Activated T-helper 1 cell treated with anti-CD3 and anti-CD28 coated beads, Interleukin-12 subunit alpha, Interleukin-12 subunit beta, Interleukin-2, Interleukin-4 antibody, amounts not matched to agents 30 ng/mL and 10 ng/mL and 1 ng/mL, durations not matched to agents 14 hours and 24 hours and 36 hours (primary cell): ENCODE data around the gene CD79B. TPM values are rescaled to one million over a fixed set of nuclear protein-coding genes. Genes with fewer than 3 reads are reported as not detected.

ENCODE experiments used
- DNase-seq: peaks from one replicate; pipeline ENCODE4 v3.0.0; 2021; ENCODE audit warnings: low spot score
- H3K27ac Mint-ChIP-seq: one replicate; pipeline ENCODE4 v1.8.0; 2021; ENCODE audit warnings: mild to moderate bottlenecking, mixed read lengths
- H3K27me3 Mint-ChIP-seq: one replicate; pipeline ENCODE4 v1.8.0; 2022; ENCODE audit warnings: mild to moderate bottlenecking, moderate library complexity, mixed read lengths; ENCODE audit not compliant: insufficient read depth
- H3K36me3 Mint-ChIP-seq: one replicate; pipeline ENCODE4 v1.8.0; 2021; ENCODE audit warnings: low read depth, mixed read lengths
- H3K4me1 Mint-ChIP-seq: one replicate; pipeline ENCODE4 v1.8.0; 2021; ENCODE audit warnings: low read depth, mixed read lengths
- H3K4me3 Mint-ChIP-seq: one replicate; pipeline ENCODE4 v1.8.0; 2021; ENCODE audit warnings: mild to moderate bottlenecking, moderate library complexity, mixed read lengths
- H3K9me3 Mint-ChIP-seq: one replicate; pipeline ENCODE4 v1.8.0; 2021; ENCODE audit warnings: mixed read lengths
- intact Hi-C: fragments of 100-400 bp; cut with micrococcal nuclease; formaldehyde crosslinking; loops from one replicate; pipeline ENCODE4 v1.15.1; 2024
- total RNA-seq: library from RNA; stranded (reverse); gene quantifications from 2 replicates; pipeline ENCODE4 v1.2.3, GENCODE V29; 2022

Gene CD79B
- total RNA-seq, 1 donor from 2014 or later, result 28.9 TPM

- H3K9me3 Mint-ChIP-seq, result no peaks in the 10 kb centered on the region
- H3K27me3 Mint-ChIP-seq, result peaks cover 6% of the 10 kb centered on the region
- no peaks in the 10 kb centered on the region for H3K36me3 Mint-ChIP-seq
- intact Hi-C loops, result loop anchor here (2.0 to 5.0 kb wide), 2 partner anchors 49 to 77 kb away; partner anchors contain the start of gene PRR29
- H3K27ac Mint-ChIP-seq, result no peak overlapping the region
- DNase-seq, result no peak
- H3K4me3 Mint-ChIP-seq, result no peak overlapping the region
- H3K4me1 Mint-ChIP-seq, result peaks cover 12% of the 10 kb centered on the region
These were observed 15.7 kb upstream of the CD79B start for GRCh38 chr17:63947711-63948330.

GRCh38 chr17:63946440-63947363, 14.6 kb upstream of the CD79B start:
- H3K36me3 Mint-ChIP-seq, result no peaks in the 10 kb centered on the region
- peaks cover 12% of the 10 kb centered on the region for H3K4me1 Mint-ChIP-seq
- H3K9me3 Mint-ChIP-seq, result no peaks in the 10 kb centered on the region
- peak overlapping the region; percentile 73 for H3K4me3 Mint-ChIP-seq
- H3K27me3 Mint-ChIP-seq, result peaks cover 6% of the 10 kb centered on the region
- intact Hi-C loops, result loop anchor here (1.0 to 5.0 kb wide), 6 partner anchors 15 to 187 kb away; partner anchors contain the start of gene PRR29
- peak; percentile 44 for DNase-seq
- peak overlapping the region; percentile 84 for H3K27ac Mint-ChIP-seq

- DNase-seq, result no peak
- H3K27me3 Mint-ChIP-seq, result peaks cover 6% of the 10 kb centered on the region
- no peak overlapping the region for H3K4me3 Mint-ChIP-seq
- H3K36me3 Mint-ChIP-seq, result no peaks in the 10 kb centered on the region
- peaks cover 12% of the 10 kb centered on the region for H3K4me1 Mint-ChIP-seq
- intact Hi-C loops, result loop anchor here (1.0 to 5.0 kb wide), 6 partner anchors 15 to 187 kb away; partner anchors contain the start of gene PRR29
- no peaks in the 10 kb centered on the region for H3K9me3 Mint-ChIP-seq
- no peak overlapping the region for H3K27ac Mint-ChIP-seq
These were observed 13.8 kb upstream of the CD79B start for GRCh38 chr17:63945784-63946439.

GRCh38 chr17:63944736-63945499, 12.8 kb upstream of the CD79B start:
- Mint-ChIP-seq H3K27ac (no peak overlapping the region), H3K27me3 (peaks cover 6% of the 10 kb centered on the region), H3K4me1 (peaks cover 12% of the 10 kb centered on the region), H3K4me3 (peak overlapping the region; percentile 19), H3K36me3 (no peaks in the 10 kb centered on the region), H3K9me3 (no peaks in the 10 kb centered on the region)
- no peak for DNase-seq
- intact Hi-C loops, result loop anchor here (5.0 kb wide), 1 partner anchor 52 kb away; the partner anchor contains the start of gene PRR29

- H3K36me3 Mint-ChIP-seq, result no peaks in the 10 kb centered on the region
- H3K27ac Mint-ChIP-seq, result no peak overlapping the region
- DNase-seq, result no peak
- no peak overlapping the region for H3K4me3 Mint-ChIP-seq
- H3K27me3 Mint-ChIP-seq, result peaks cover 6% of the 10 kb centered on the region
- intact Hi-C loops, result no loop called here
- H3K4me1 Mint-ChIP-seq, result peaks cover 19% of the 10 kb centered on the region
- no peaks in the 10 kb centered on the region for H3K9me3 Mint-ChIP-seq
These were observed 11.6 kb upstream of the CD79B start for GRCh38 chr17:63943745-63944144.

GRCh38 chr17:63942309-63942985, 10.3 kb upstream of the CD79B start:
- Mint-ChIP-seq H3K36me3 (no peaks in the 10 kb centered on the region), H3K9me3 (no peaks in the 10 kb centered on the region), H3K4me1 (peaks cover 23% of the 10 kb centered on the region), H3K27me3 (peaks cover 8% of the 10 kb centered on the region), H3K27ac (no peak overlapping the region), H3K4me3 (no peak overlapping the region)
- intact Hi-C loops, result no loop called here
- DNase-seq, result no peak

GRCh38 chr17:63941751-63942150, 9.6 kb upstream of the CD79B start:
- Mint-ChIP-seq H3K9me3 (no peaks in the 10 kb centered on the region), H3K4me3 (no peak overlapping the region), H3K4me1 (peaks cover 22% of the 10 kb centered on the region), H3K27me3 (peaks cover 10% of the 10 kb centered on the region), H3K27ac (no peak overlapping the region), H3K36me3 (no peaks in the 10 kb centered on the region)
- no peak for DNase-seq
- intact Hi-C loops, result no loop called here

- Mint-ChIP-seq H3K9me3 (no peaks in the 10 kb centered on the region), H3K36me3 (no peaks in the 10 kb centered on the region), H3K27me3 (peaks cover 11% of the 10 kb centered on the region), H3K4me3 (no peak overlapping the region), H3K4me1 (peaks cover 16% of the 10 kb centered on the region), H3K27ac (no peak overlapping the region)
- intact Hi-C loops, result no loop called here
- no peak for DNase-seq
These were observed 9.0 kb upstream of the CD79B start for GRCh38 chr17:63941162-63941561.

- Mint-ChIP-seq H3K36me3 (no peaks in the 10 kb centered on the region), H3K4me3 (no peak overlapping the region), H3K27me3 (peaks cover 15% of the 10 kb centered on the region), H3K9me3 (no peaks in the 10 kb centered on the region), H3K27ac (no peak overlapping the region), H3K4me1 (peaks cover 16% of the 10 kb centered on the region)
- no peak for DNase-seq
- intact Hi-C loops, result no loop called here
These were observed 8.5 kb upstream of the CD79B start for GRCh38 chr17:63940584-63940983.

GRCh38 chr17:63939884-63940283, 7.8 kb upstream of the CD79B start:
- peaks cover 11% of the 10 kb centered on the region for H3K4me1 Mint-ChIP-seq
- H3K9me3 Mint-ChIP-seq, result no peaks in the 10 kb centered on the region
- no peak overlapping the region for H3K4me3 Mint-ChIP-seq
- H3K27me3 Mint-ChIP-seq, result peaks cover 18% of the 10 kb centered on the region
- no peaks in the 10 kb centered on the region for H3K36me3 Mint-ChIP-seq
- intact Hi-C loops, result no loop called here
- H3K27ac Mint-ChIP-seq, result no peak overlapping the region
- DNase-seq, result no peak

- DNase-seq, result no peak
- intact Hi-C loops, result no loop called here
- no peaks in the 10 kb centered on the region for H3K9me3 Mint-ChIP-seq
- H3K36me3 Mint-ChIP-seq, result no peaks in the 10 kb centered on the region
- peaks cover 16% of the 10 kb centered on the region for H3K27me3 Mint-ChIP-seq
- peaks cover 11% of the 10 kb centered on the region for H3K4me1 Mint-ChIP-seq
- no peak overlapping the region for H3K27ac Mint-ChIP-seq
- H3K4me3 Mint-ChIP-seq, result no peak overlapping the region
These were observed 7.3 kb upstream of the CD79B start for GRCh38 chr17:63939401-63939800.

GRCh38 chr17:63937920-63938319, 5.8 kb upstream of the CD79B start:
- DNase-seq, result no peak
- peaks cover 19% of the 10 kb centered on the region for H3K27me3 Mint-ChIP-seq
- intact Hi-C loops, result no loop called here
- no peak overlapping the region for H3K27ac Mint-ChIP-seq
- no peaks in the 10 kb centered on the region for H3K9me3 Mint-ChIP-seq
- H3K4me3 Mint-ChIP-seq, result no peak overlapping the region
- H3K36me3 Mint-ChIP-seq, result no peaks in the 10 kb centered on the region
- peaks cover 11% of the 10 kb centered on the region for H3K4me1 Mint-ChIP-seq
